HG03378 (cell line): ENCODE measurements around the gene HAGH.

ENCODE experiments used
- ATAC-seq: cut with Tn5 transposase; IDR thresholded peaks from one replicate; pipeline ENCODE4 v1.9.1; 2021; ENCODE audit warnings: mild to moderate bottlenecking, moderate library complexity; ENCODE audit not compliant: unreplicated experiment

HAGH gene

GRCh38 chr16:1765826-1766225 lies 60.8 kb downstream of the HAGH start:
- no peak for ATAC-seq

- ATAC-seq: no peak
Observed at GRCh38 chr16:1764971-1765370, 61.7 kb downstream of the HAGH start.

- ATAC-seq: no peak
Observed at GRCh38 chr16:1763521-1764511, 62.8 kb downstream of the HAGH start.

- ATAC-seq: no peak
Observed at GRCh38 chr16:1762879-1763520, 63.6 kb downstream of the HAGH start.

GRCh38 chr16:1762196-1762878 lies 64.3 kb downstream of the HAGH start:
- no peak for ATAC-seq

GRCh38 chr16:1761751-1762150 lies 64.9 kb downstream of the HAGH start:
- no peak for ATAC-seq

GRCh38 chr16:1760911-1761310 lies 65.7 kb downstream of the HAGH start:
- no peak for ATAC-seq

- ATAC-seq: no peak
Observed at GRCh38 chr16:1759511-1759910, 67.1 kb downstream of the HAGH start.

- ATAC-seq: no peak
Observed at GRCh38 chr16:1758923-1759322, 67.7 kb downstream of the HAGH start.

GRCh38 chr16:1757714-1758461 lies 68.7 kb downstream of the HAGH start:
- no peak for ATAC-seq
